HS-5 (cell line): ENCODE measurements around the gene LZTS3.
"Not testable (repeated sequence)": the region's sequence is repeated elsewhere in the genome, so short reads cannot be mapped to it uniquely, and the experiment has no call there.

Source experiments
- DNase-seq: peaks from one replicate; pipeline ENCODE4 v3.0.0-alpha.2; 2012; ENCODE audit warnings: low read depth

Gene LZTS3

DNA sequence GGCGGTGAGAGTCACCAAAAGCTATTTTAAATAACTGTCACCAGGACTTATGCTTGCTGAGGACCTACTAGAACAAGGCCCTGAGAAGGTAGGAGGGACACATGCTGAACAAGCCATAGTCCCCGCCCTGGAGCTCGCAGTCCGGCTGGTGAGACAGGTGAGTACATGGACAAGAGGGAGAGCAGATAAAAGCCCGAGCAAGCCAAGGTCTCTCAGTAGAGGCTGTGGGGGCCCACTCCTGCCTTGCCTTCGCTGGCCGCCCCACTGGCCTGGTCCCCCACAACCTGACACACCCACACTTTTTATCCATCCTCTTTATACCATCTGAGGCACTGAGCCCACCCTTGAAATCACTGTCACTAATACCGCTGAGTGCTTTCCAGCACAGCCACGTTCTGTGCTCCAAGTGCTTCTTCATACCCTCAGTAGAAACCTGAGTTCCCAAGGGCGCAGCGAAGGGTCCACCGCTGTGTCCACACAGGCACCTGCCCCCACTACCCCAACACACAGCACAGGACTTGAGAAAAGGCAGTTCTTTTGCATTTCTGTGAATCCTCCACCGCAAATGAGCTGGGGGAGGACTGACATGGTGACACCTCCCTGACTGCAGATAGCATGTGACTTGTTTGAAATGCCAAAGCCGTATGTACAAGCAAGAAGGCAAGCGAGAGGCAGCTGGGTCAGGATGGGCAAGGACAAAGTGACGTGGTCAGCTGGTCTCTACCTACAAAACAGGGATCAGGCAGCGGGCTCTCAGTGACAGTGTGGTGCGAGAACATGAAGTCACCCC is 19.1 kb upstream of the LZTS3 start:
- no peak for DNase-seq

DNA sequence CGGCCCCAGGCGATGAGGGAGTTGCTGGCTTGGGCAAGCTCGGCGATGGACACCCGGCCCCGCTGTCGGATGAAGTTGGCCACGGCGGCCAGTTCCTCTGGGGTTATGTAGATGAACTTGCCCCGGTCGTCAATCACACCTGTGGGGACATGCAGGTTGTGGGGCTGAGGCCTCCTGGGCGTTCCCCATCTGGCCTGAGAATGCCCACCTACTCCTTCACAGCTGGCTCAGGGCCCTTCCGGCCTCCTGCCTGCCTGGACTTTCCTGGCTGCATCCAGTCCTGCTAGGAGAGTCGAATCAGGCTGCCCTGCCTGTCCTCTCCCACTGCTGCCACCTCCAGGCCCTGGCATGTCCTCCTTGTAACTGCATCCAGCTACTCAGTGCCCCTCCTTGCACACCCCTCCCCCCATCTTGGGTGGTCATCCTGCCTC is 17.3 kb upstream of the LZTS3 start:
- DNase-seq, result no peak

- DNase-seq, result no peak
Observed at GRCh38 chr20:3189561-3190131, 16.3 kb upstream of the LZTS3 start.

- no peak for DNase-seq
Observed at GRCh38 chr20:3188823-3189413, 15.6 kb upstream of the LZTS3 start.

DNA sequence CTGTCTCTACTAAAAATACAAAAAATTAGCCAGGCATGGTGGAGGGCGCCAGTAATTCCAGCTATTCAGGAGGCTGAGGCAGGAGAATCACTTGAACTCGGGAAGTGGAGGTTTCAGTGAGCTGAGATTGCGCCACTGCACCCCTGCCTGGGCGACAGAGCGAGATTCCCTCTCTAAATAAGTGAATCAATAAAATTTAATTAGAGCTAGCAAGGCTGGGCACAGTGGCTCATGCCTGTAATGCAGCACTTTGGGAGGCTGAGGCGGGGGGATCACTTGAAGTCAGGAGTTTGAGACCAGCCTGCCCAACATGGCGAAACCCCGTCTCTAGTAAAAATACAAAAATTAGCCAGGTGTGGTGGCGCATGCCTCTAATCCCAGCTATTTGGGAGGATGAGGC is 14.5 kb upstream of the LZTS3 start:
- not testable (repeated sequence) for DNase-seq

- no peak for DNase-seq
Observed at GRCh38 chr20:3183896-3184612, 10.7 kb upstream of the LZTS3 start.

DNA sequence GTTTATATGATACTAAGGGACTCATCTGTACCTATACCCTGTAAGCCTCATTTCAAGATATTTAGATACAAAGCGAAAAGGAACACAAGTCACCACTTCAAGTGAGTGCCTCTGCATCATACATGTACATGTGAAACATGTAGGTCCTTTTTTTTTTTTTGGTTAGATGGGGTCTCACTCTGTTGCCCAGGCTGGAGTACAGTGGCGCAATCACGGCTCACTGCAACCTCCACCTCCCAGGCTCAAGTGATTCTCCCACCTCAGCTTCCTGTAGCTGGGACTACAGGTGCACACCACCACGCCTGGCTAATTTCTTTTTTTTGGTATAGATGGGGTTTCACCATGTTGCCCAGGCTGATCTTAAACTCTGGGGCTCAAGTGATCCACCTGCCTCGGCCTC is 9.1 kb upstream of the LZTS3 start:
- DNase-seq, result not testable (repeated sequence)

DNA sequence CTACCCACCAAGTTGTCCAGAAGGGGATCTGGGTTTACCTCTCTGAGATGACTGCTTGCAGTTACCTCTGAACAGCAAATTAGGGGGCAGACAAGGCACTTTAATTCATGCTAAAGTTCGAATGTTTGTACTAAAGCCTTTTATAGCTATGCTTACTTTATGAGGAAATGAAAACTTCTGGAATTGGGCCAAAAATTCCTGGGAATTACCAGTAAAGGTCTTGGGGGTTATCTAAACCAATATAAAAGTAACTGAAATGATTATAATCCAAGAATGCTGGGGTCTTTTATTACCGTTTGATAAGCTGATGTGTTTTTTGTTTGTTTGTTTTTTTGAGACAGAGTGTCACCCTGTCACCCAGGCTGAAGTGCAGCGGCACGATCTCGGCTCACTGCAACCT is 7.9 kb upstream of the LZTS3 start:
- DNase-seq, result no peak

GRCh38 chr20:3180319-3180718 is 7.0 kb upstream of the LZTS3 start:
- no peak for DNase-seq

GRCh38 chr20:3177746-3178485 is 4.6 kb upstream of the LZTS3 start:
- DNase-seq, result no peak

DNA sequence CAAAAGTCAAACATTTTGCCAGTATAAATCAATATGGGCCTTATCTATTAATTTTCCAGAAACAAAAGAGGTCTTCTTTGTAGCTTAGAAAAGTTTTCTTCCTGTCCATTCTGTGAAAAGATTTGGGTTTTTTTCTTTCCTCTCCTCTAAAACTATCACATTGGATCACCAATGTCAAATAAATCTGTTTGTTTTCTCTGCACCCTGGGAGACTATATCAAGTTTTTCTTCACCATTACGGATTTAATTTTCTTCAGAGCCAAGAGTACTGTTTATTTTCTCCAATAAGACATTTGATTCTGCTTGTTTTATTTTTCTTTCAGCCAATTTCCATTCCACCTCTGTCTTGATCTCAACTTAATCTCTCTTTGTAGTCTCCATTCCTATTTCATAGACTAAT is 1.9 kb upstream of the LZTS3 start:
- no peak for DNase-seq

- no peak for DNase-seq
Observed at GRCh38 chr20:3174442-3175261, 1.3 kb upstream of the LZTS3 start.

DNA sequence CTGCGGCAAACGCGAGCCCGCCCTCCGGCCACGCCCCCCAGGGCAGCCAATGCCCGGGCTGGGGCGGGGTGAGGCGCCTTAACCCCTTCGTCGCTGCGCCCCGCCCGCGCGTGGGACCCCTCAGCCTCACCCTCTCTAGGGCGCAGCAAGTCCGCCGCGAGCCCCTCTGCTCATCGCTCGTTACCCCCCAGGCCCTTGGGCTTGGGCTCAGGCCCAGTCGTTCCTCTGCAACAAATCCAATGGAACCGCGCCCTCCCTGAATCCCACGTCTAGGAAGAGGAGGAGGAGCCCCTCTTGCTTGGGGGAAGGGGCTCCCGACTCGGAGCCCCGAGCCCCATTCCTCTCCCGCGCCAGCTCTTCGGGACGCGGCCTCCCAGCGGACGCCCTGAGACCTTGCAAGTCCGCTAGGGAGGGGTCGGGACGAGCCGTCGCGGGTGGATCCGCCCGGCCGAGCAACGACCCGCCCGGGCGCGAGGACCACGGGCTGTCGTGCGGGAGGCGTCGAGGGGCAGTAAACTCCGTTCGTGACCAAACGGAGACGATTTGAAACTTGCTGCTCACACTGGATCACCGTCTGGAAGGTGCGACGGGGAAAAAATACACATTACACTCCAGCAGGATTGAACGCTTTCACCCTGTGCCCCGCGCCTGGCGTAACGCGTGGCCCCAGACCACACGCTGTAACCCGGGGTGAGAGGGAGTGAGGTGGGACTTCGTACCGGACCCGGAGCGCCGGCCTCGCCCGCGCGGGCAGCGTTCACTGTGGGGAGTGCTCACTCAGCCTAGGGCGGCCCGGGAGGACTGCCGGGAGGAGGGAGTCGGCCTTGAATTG is 477 bp upstream of the LZTS3 start:
- no peak for DNase-seq

DNA sequence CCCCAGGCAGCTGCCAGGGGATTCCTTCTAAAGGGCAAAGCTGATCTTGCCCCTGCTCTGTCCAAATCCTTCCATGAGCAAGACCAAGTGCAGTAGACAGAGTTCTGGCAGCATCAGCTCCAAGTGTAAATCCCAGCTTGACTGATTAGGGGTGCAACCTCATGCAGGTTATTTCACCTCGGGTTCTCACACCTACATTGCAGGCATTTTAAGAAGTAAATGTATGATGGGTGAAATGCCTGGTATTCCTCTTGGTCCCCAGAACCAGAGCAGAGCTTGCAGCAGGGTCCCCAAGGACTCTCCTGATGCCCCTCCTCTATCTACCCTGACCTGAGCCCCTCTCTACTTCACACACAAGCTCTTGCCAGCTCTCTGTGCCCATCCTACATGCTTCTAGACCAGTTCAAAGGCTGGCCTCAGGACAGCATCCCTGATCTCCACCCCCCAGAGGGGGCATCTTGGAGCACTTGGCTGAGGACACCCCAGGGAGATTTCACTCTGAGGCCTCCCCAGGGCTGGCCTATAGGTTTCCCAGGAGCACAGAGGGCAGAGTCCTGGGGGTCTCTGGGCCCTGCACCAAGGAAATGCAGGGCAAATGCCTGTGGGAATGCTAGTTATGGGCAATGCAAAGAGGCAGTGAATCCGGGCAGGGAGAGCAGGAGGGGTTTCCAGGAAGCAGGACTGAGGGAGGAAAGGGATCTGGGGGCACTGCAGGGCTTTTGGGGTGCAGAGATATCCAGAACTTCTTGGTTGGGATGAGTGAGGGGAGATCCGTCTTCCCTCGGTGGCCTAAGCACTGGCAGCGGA is 1.0 kb downstream of the LZTS3 start:
- no peak for DNase-seq

DNA sequence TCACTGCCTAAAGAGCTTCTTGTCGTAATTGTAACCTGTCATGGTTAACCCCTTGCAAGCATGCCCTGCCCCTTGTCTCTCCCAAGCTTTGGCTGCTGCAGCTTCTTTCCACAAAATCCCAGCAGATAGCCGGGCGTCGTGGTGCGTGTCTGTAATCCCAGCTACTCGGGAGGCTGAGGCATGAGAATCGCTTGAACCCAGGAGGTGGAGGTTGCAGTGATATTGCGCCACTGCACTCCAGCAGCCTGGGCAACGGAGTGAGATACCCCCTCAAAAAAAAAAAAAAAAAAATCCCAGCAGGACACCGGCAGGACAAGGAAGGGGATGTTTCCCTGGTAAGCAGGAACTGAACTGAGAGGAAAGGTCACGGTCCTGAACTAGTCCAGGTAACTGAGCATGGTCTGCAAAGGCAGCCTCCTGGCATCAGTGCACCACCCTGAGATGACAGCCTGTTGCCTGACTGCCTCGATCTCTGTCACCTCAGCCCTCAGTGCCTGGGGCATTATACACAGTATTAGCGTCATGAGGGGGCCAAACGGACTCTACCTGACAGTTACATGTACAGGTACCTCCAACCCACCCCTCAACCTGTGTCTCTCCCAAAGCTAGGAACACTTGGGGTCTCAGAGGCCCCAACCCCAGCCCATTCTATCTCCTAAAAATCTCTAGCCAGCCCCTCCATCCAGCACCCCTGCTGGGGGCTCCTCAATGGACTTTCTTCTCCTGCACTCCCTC is 1.8 kb downstream of the LZTS3 start:
- DNase-seq, result no peak

DNA sequence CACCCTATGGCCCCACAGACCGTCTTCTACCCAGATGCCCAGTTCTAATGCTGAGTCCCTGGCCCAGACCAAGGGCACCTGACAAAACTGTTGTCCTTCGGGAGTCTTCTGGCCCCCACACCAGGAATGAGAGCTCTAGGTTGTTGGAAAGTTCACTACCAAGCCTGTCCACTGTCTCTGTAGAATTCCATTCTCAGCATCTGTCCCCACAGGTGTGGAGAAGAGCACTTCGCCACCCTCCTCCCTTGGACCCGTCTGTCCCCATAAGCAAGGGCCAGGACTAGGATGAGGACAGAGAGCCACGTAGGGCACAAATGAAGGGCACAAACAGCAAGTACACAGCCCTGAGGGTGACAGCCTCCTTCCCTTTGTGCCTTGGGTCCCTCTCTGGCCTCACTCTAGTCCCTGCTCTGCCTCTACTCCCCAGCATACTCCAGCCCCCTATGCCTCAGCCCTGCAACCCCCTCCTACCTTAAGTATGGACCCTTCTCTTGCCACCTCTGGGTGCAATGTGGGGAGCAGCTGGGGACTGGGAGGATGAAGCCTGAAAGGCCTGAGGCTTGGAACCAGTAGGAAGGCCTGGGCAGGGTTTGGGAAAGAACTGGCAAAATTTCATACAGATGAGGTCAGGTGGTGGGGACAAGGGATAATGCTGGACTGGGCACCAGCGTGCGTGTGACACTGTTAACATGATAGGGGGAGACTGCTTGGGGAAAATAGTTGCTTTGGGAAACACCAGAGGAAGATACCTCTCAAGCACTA is 4.3 kb downstream of the LZTS3 start:
- DNase-seq, result no peak

- no peak for DNase-seq
Observed at GRCh38 chr20:3168079-3168828, 5.1 kb downstream of the LZTS3 start.
